Measurements from ENCODE around the gene CPNE4.

Gene CPNE4

GRCh38 chr3:131730581-131730980 is 304.2 kb downstream of the CPNE4 start:
- peak; percentile 4 for DNase-seq

- peak; percentile 49 for DNase-seq
Observed at GRCh38 chr3:131729643-131730017, 305.2 kb downstream of the CPNE4 start.

GRCh38 chr3:131728898-131729642 is 305.7 kb downstream of the CPNE4 start:
- peak; percentile 92 for DNase-seq

GRCh38 chr3:131725414-131725813 is 309.4 kb downstream of the CPNE4 start:
- DNase-seq: no peak

- no peak for DNase-seq
Observed at GRCh38 chr3:131723343-131723742, 311.5 kb downstream of the CPNE4 start.

- DNase-seq: peak; percentile 23
Observed at GRCh38 chr3:131717493-131717892, 317.3 kb downstream of the CPNE4 start.

- no peak for DNase-seq
Observed at GRCh38 chr3:131716943-131717342, 317.9 kb downstream of the CPNE4 start.

GRCh38 chr3:131716007-131716406 is 318.8 kb downstream of the CPNE4 start:
- no peak for DNase-seq

- DNase-seq: no peak
Observed at GRCh38 chr3:131714585-131715220, 320.1 kb downstream of the CPNE4 start.

- no peak for DNase-seq
Observed at GRCh38 chr3:131713416-131714123, 321.2 kb downstream of the CPNE4 start.

- DNase-seq: peak; percentile 2
Observed at GRCh38 chr3:131712662-131713061, 322.2 kb downstream of the CPNE4 start.

GRCh38 chr3:131711114-131711768 is 323.6 kb downstream of the CPNE4 start:
- DNase-seq: peak; percentile 36

- DNase-seq: no peak
Observed at GRCh38 chr3:131708241-131708640, 326.6 kb downstream of the CPNE4 start.

- DNase-seq: peak; percentile 94
Observed at GRCh38 chr3:131705558-131706051, 329.2 kb downstream of the CPNE4 start.

- no peak for DNase-seq
Observed at GRCh38 chr3:131705099-131705498, 329.7 kb downstream of the CPNE4 start.

- DNase-seq: peak; percentile 5
Observed at GRCh38 chr3:131704098-131704497, 330.7 kb downstream of the CPNE4 start.

- DNase-seq: no peak
Observed at GRCh38 chr3:131702146-131702545, 332.7 kb downstream of the CPNE4 start.

GRCh38 chr3:131701153-131701770 is 333.6 kb downstream of the CPNE4 start:
- peak; percentile 3 for DNase-seq

- no peak for DNase-seq
Observed at GRCh38 chr3:131699001-131699400, 335.8 kb downstream of the CPNE4 start.

- DNase-seq: no peak
Observed at GRCh38 chr3:131694376-131694775, 340.4 kb downstream of the CPNE4 start.

GRCh38 chr3:131692356-131692755 is 342.5 kb downstream of the CPNE4 start:
- DNase-seq: peak; percentile 1

- DNase-seq: no peak
Observed at GRCh38 chr3:131690800-131691199, 344.0 kb downstream of the CPNE4 start.

- no peak for DNase-seq
Observed at GRCh38 chr3:131688370-131688769, 346.4 kb downstream of the CPNE4 start.

Data from NCI-H69 (cell line).